ENCODE measurements around the gene CDH13. TPM values are rescaled to one million over a fixed set of nuclear protein-coding genes. Genes with fewer than 3 reads are reported as not detected.
A peak's percentile ranks its signal among the peaks of the same experiment; 100 is the strongest.

Gene CDH13
- total RNA-seq, 1 experiment from 2014 or later, result 49.3 TPM

- Mint-ChIP-seq H3K4me1 (ENCODE audit: insufficient read depth, unreplicated experiment) (peaks cover 7% of the 10 kb centered on the region), H3K9me3 (ENCODE audit: unreplicated experiment) (no peaks in the 10 kb centered on the region), H3K4me3 (ENCODE audit: unreplicated experiment) (no peak overlapping the region), H3K27ac (ENCODE audit: low read depth, unreplicated experiment) (no peak overlapping the region), H3K27me3 (ENCODE audit: insufficient read depth, unreplicated experiment) (no peaks in the 10 kb centered on the region), H3K36me3 (ENCODE audit: insufficient read depth, unreplicated experiment) (peaks cover 6% of the 10 kb centered on the region)
- intact Hi-C loops (cut with micrococcal nuclease), result no loop called here
- DNase-seq (ENCODE audit: unreplicated experiment), result no peak
- no TSS peak for BruUV-seq (replicated peaks)
- ChIA-PET POLR2A (no interaction called here), CTCF (interaction anchor here (0.6 to 0.7 kb wide), 2 partner anchors 64 to 111 kb away, joined by 3 read pairs; no protein-coding TSS in a partner anchor)
- TF ChIP-seq CTCF (IDR thresholded peaks at IDR 0.05; ENCODE audit: unreplicated experiment), result no peak
Observed at GRCh38 chr16:82752172-82752571, 125.4 kb downstream of the CDH13 start.

- intact Hi-C loops (cut with micrococcal nuclease), result no loop called here
- no TSS peak for BruUV-seq (replicated peaks)
- POLR2A ChIA-PET, result no interaction called here
Observed at GRCh38 chr16:82753821-82754220, 127.1 kb downstream of the CDH13 start.

GRCh38 chr16:82754716-82755513, 128.1 kb downstream of the CDH13 start:
- Mint-ChIP-seq H3K36me3 (ENCODE audit: insufficient read depth, unreplicated experiment) (no peaks in the 10 kb centered on the region), H3K9me3 (ENCODE audit: unreplicated experiment) (no peaks in the 10 kb centered on the region), H3K4me1 (ENCODE audit: insufficient read depth, unreplicated experiment) (peaks cover 7% of the 10 kb centered on the region), H3K27me3 (ENCODE audit: insufficient read depth, unreplicated experiment) (no peaks in the 10 kb centered on the region), H3K4me3 (ENCODE audit: unreplicated experiment) (no peak overlapping the region), H3K27ac (ENCODE audit: low read depth, unreplicated experiment) (no peak overlapping the region)
- ChIA-PET CTCF (interaction anchor here (0.7 kb wide), 1 partner anchor 10 kb away, joined by 3 read pairs; no protein-coding TSS in a partner anchor), POLR2A (interaction anchor here (0.7 kb wide), 2 partner anchors 99 to 593 kb away, joined by 3 read pairs; no protein-coding TSS in a partner anchor)
- BruUV-seq (replicated peaks), result no TSS peak
- intact Hi-C loops (cut with micrococcal nuclease), result no loop called here
- no peak for TF ChIP-seq CTCF (IDR thresholded peaks at IDR 0.05; ENCODE audit: unreplicated experiment)
- DNase-seq (ENCODE audit: unreplicated experiment), result no peak

More at GRCh38 chr16:82753821-82754220, 127.1 kb downstream of the CDH13 start:
- Mint-ChIP-seq H3K4me3 (ENCODE audit: unreplicated experiment) (no peak overlapping the region), H3K27me3 (ENCODE audit: insufficient read depth, unreplicated experiment) (no peaks in the 10 kb centered on the region), H3K36me3 (ENCODE audit: insufficient read depth, unreplicated experiment) (peaks cover 3% of the 10 kb centered on the region), H3K9me3 (ENCODE audit: unreplicated experiment) (no peaks in the 10 kb centered on the region), H3K27ac (ENCODE audit: low read depth, unreplicated experiment) (no peak overlapping the region), H3K4me1 (ENCODE audit: insufficient read depth, unreplicated experiment) (peaks cover 7% of the 10 kb centered on the region)
- TF ChIP-seq CTCF (IDR thresholded peaks at IDR 0.05; ENCODE audit: unreplicated experiment), result no peak
- DNase-seq (ENCODE audit: unreplicated experiment), result no peak
- CTCF ChIA-PET, result no interaction called here

- H3K27me3 Mint-ChIP-seq (ENCODE audit: insufficient read depth, unreplicated experiment), result no peaks in the 10 kb centered on the region
- DNase-seq (ENCODE audit: unreplicated experiment), result peak; percentile 13
- H3K36me3 Mint-ChIP-seq (ENCODE audit: insufficient read depth, unreplicated experiment), result no peaks in the 10 kb centered on the region
- no peaks in the 10 kb centered on the region for H3K9me3 Mint-ChIP-seq (ENCODE audit: unreplicated experiment)
- CTCF ChIA-PET, result interaction anchor here (0.5 to 0.8 kb wide), 3 partner anchors 10 to 601 kb away, joined by 3 read pairs; no protein-coding TSS in a partner anchor
- peak overlapping the region; percentile 68 for H3K27ac Mint-ChIP-seq (ENCODE audit: low read depth, unreplicated experiment)
- no peak for TF ChIP-seq CTCF (IDR thresholded peaks at IDR 0.05; ENCODE audit: unreplicated experiment)
- H3K4me1 Mint-ChIP-seq (ENCODE audit: insufficient read depth, unreplicated experiment), result peaks cover 11% of the 10 kb centered on the region
- no TSS peak for BruUV-seq (replicated peaks)
- POLR2A ChIA-PET, result interaction anchor here (0.7 kb wide), 2 partner anchors 98 to 593 kb away, joined by 3 read pairs; no protein-coding TSS in a partner anchor
- H3K4me3 Mint-ChIP-seq (ENCODE audit: unreplicated experiment), result no peak overlapping the region
- intact Hi-C loops (cut with micrococcal nuclease), result no loop called here
Observed at GRCh38 chr16:82755570-82756282, 129.0 kb downstream of the CDH13 start.

Measured in MCF 10A (cell line).